ENCODE data around the gene ABHD5. TPM values are rescaled to one million over a fixed set of nuclear protein-coding genes. Genes with fewer than 3 reads are reported as not detected.
A peak's percentile ranks its signal among the peaks of the same experiment; 100 is the strongest.
"Not testable (repeated sequence)": the region's sequence is repeated elsewhere in the genome, so short reads cannot be mapped to it uniquely, and the experiment has no call there.

Gene ABHD5
- total RNA-seq, result 6.7 TPM

DNA sequence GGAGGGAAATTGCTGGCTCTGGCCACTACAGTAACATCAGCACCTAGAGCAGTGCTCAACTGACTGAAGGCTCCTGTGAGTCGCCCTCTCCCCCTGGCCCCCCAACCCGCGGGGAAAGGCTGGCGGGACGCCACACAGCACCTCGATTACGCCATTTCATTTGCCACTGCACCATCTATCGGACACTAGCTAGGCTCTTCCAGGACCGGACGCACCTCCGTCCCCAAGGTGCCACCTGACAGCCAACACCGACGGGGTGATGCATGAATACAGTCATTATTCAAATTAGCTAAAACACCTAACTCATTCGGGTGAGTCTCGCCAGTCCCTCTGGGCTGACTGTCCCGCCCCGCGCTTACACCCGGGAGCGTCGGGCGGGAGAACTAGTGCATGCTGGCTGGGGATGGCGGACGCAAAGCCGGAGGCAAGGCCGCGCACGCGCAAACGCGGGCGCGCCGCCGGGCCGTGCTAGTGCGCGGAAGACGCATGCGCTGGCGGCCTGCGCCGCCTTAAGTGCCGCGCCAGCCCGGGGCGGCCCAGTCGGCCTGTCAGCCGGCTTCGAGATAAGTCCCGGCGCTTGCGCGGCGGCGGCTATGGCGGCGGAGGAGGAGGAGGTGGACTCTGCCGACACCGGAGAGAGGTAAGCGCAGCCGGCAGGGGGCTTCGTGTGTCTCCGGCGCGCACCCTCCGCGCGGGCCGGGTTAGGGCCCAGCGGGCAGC is at the start of gene ABHD5:
Gene ABHD5 (plus strand): TSS at position 539 of the 720 bp plus-strand sequence. CDS start 55 bp downstream, at position 594.
- DNase-seq (ENCODE audit: low read depth in 2 of 3, low spot score in 2 of 3), result peak; percentile 97 to 99 (median 97)

DNA sequence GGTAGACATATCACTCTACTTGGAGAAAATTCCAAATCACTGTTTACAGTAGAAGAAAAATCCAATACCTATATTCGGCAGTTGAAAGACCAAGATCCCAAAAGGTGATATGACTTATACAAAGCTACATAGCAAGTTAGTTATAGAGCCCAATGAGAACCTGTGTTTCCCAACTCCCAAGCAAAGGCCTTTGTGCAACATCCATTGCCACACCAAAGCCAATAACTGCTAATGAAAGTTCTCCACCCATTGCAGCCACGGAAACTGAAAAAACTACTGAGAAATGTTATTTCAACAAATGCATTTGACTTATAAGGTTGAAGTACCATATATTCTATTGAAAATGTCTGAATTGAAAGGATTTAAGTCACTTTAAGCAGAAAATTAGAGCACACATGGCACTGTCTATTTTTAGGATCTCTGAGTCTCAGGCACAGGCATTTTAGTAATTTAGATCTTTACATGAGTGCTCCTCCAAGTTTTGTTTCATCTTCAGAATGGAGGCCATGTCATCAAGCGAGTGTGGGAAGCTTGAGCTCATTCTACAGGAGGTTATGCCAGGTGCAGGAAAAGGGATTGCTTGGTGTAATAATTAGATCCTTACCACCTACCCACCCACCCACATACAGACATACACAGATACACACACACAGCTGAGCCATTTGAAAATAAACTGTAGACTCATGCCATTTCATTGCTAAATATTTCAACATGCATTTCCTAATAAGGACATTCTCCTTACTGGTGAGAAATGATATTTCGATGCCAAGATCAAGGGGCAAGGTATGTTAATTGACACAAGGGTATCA is 49.2 kb upstream of the ABHD5 start:
- DNase-seq (ENCODE audit: low read depth in 2 of 3, low spot score in 2 of 3), result no peak

DNA sequence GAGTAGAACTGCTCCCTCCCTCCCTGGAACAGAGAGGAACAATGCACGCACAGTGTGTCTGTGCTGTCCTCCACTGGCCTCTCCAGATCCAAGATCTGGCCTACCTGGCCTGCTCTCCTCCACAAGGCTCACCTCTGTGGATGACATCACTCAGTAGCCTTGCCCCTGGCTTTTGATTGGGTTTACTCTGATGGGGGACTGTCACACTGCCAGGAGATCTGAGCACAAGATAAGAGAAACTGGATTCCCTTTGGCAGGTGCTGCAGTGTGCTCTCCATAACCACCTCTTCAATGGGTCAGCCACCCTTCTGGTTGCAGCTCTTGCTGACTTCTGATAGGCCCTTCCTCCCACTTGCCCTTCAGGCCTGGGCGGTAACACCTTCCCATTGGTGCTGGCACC is 46.3 kb upstream of the ABHD5 start:
- DNase-seq (ENCODE audit: low read depth in 2 of 3, low spot score in 2 of 3), result no peak

DNA sequence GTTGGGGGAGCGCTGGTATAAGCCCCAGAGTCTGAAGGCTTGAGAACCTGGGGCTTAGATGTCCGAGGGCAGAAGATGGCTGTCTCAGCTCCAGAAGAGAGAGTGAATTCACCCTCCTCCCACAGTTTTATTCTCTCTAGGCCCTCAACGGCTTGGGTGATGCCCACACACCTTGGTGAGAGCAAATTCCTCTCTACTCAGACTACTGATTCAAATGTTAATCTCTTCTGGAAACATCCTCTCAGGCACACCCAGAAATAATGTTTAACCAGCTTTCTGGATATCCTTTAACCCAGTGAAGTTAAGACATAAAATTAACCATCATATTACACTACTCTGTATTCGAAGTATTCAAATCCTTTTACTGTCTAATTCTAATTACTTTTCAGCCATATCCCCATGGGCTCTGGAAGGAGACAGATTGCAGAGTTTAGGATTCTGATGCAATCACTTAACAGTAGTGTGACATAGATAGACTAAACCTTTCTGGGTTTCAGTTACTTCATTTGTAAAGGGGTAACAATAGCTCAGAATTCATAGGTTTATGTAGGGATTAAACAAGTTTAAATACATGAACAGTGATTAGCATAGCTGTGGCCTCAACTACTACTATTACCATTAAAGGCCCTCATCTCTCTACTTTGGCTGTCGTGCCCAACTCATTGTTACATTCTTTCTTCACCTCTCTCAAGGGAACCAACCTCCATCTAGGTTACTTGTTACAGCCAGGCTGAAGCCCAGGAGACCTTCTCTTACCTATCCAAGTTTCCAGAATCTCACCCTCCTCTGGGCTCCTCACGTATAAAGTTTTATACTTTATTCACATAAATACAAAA is 43.2 kb upstream of the ABHD5 start:
- DNase-seq (ENCODE audit: low read depth in 2 of 3, low spot score in 2 of 3), result no peak

DNA sequence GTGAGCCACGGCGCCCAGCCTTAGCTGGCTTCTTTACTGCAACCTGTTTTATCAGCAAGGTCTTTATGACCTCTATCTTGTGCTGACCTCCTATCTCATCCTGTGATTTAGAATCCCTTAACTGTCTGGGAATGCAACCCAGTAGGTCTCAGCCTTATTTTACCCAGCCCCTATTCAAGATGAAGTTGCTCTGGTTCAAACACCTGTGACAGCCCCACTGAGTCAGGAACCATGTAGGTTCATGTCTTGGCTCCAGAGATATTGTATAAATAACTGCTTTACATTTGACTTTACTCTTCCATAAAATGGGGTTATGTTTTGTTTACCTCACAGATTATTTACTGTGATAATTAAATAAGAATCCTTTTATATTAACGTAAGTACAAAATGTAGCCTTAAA is 41.8 kb upstream of the ABHD5 start:
- DNase-seq (ENCODE audit: low read depth in 2 of 3, low spot score in 2 of 3), result no peak

DNA sequence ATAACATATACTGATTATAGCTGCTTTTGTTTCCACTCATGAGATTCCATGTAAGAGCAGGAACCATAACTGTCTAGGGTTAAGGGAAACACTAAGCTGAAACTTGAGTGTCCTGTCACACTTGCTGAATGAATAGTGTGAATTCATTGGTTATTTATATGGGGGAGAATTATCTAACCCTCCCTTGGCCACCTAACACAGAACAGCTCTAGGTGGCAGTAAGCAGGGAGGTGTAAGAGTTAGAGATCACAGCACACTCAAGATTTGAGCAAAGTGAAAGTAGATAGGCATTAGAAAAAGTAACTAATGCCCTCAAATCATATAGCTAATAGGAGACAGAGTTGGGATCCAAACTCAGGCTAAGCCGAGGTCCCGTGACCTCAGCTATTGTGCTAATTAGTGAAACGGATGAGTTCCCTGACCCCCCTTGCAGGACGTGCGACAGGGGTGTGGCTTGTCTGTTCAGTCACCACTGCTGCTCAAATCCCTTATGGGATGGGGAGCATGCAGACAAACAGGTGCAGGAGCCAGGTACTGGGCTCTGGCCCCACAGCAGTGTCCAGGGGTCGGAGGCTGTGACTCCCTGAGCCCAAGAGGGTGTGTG is 41.3 kb upstream of the ABHD5 start:
- DNase-seq (ENCODE audit: low read depth in 2 of 3, low spot score in 2 of 3), result peak in 1 of 3 donors; percentile 13

DNA sequence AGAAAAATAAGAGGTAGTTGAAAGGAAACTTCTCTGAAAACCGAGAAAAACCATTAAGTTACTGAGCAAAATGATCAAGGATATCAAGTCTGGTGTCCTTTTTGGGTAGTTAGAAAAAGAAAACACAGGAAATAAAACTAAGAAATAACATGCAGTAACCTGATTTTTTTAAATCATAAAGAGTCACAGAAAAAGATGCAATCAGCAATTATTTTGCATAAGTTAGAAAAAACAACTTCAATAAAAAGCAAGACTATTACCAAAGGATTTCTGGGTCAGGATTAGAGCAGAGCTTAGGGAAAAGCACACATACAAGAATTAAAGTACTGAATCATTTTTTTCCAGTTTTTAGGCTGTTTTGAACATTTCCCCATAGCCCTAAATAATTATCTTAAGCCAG is 40.4 kb upstream of the ABHD5 start:
- no peak for DNase-seq (ENCODE audit: low read depth in 2 of 3, low spot score in 2 of 3)

DNA sequence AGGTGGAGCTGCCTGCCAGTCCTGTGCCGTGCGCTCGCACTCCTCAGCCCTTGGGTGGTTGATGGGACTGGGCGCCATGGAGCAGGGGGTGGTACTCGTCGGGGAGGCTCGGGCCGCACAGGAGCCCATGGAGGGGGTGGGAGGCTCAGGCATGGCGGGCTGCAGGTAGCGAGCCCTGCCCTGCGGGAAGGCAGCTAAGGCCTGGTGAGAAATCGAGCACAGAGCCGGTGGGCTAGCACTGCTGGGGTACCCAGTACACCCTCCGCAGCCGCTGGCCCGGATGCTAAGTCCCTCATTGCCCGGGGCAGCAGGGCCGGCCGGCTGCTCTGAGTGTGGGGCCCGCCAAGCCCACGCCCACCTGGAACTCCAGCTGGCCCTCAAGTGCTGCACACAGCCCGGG is 34.3 kb upstream of the ABHD5 start:
- not testable (repeated sequence) for DNase-seq (ENCODE audit: low read depth in 2 of 3, low spot score in 2 of 3)

DNA sequence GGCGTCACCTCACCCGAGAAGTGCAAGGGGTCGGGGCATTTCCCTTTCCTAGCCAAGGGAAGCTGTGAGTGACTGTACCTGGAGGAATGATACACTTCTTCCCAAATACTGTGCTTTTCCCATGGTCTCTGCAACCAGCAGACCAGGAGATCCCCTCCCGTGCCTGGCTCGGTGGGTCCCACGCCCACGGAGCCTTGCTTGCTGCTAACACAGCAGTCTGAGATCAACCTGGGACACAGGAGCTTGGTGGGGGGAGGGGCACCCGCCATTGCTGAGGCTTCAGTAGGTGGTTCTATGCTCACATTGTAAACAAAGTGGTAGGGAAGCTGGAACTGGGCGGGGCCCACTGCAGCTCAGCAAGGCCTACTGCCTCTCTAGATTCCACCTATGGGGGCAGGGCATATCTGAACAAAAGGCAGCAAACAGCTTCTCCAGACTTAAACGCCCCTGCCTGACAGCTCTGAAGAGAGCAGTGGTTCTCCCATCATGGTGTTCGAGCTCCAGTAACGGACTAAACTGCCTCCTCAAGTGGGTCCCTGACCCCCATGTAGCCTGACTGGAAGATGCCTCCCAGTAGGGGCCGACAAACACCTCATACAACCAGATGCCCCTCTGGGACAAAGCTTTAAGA is 31.4 kb upstream of the ABHD5 start:
- DNase-seq (ENCODE audit: low read depth in 2 of 3, low spot score in 2 of 3), result no peak

DNA sequence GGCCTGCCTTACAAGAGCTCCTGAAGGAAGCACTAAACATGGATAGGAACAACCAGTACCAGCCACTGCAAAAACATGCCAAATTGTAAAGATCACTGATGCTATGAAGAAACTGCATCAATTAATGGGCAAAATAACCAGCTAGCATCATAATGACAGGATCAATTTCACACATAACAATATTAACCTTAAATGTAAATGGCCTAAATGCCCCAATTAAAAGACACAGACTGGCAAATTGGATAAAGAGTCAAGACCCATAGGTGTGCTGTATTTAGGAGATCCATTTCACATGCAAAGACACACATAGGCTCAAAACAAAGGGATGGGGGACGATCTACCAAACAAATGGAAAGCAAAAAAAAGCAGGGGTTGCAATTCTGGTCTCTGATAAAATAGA is 29.4 kb upstream of the ABHD5 start:
- not testable (repeated sequence) for DNase-seq (ENCODE audit: low read depth in 2 of 3, low spot score in 2 of 3)

DNA sequence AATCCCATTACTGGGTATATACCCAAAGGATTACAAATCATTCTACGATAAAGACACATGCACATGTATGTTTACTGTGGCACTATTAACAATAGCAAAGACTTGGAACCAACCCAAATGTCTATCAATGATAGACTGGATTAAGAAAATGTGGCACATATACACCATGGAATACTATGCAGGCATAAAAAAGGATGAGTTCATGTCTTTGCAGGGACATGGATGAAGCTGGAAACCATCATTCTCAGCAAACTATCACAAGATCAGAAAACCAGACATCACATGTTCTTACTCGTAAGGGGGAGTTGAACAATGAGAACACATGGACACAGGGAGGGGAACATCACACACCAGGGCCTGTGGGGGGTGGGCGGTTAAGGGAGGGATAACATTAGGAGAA is 25.7 kb upstream of the ABHD5 start:
- not testable (repeated sequence) for DNase-seq (ENCODE audit: low read depth in 2 of 3, low spot score in 2 of 3)

DNA sequence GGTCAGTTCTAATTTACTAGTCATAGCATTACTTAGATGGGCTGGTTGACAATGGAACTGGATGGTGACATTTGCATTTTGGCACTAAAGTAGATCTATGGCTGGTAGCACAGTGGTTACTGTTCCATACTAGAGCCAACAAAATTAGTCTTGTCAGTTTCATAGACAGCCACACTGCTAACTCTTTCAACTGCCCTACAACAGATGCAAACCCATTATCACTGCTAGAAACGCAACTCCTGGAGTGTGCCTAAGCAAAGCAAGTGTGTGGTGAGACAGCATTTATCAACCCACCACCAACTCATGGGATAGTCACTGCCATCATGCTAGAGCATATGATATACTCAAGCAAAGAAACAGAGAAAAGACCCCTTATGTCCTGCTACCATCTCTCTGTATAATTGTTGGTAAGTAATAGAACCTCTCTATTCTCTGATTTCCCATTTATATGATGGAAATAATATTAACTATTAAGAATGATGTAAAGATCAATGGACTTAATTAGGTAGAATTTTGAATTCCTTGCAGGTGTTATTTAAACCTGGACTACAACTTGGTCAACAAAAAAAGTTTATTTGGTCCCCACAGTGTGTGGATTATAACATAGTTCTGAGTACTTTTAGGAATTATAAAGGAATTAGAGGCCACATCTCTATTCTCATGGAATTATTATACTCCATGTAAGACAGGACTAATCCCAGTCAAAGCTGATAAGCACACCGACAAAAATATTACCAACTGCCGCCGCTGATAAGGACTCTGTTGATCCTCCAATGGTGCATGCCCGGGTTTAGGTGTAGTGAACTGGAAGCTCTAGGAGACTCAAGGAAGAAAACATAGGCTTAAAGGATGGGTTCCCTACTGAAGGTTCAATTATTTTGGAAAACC is 19.9 kb upstream of the ABHD5 start:
- DNase-seq (ENCODE audit: low read depth in 2 of 3, low spot score in 2 of 3), result no peak

DNA sequence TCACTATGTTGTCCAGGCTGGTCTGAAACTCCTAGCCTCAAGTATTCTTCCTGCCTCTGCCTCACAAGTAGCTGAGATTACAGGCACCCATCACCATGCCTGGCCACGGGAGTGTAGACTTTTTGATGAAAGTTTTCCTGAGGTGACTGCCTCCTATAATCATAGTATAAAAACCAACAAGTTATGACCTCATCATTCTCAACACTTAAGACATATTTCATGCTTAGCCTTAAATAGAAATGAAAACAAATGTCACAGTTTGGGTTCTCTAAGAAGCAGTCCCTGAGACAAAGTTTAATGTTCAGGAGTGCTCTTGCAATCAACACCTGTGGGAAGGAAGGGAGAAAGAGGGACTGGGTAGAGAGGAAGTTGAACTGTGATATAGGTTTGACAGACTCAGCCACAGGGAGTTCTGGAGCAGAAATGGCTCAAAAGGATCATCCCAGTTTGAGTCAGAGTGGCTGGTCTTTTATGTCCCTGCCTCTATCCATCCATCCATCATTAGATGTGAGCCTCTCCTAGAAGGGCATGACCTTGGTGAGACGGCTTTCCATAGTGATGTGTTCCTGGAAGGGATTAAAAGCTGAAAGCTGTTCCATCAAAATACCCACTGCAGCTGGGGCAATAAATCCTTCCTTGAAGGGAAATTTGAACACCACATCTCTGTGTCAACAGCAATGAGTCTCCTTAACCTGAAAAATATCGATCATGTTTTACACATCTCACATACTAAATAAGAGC is 16.2 kb upstream of the ABHD5 start:
- DNase-seq (ENCODE audit: low read depth in 2 of 3, low spot score in 2 of 3), result no peak

DNA sequence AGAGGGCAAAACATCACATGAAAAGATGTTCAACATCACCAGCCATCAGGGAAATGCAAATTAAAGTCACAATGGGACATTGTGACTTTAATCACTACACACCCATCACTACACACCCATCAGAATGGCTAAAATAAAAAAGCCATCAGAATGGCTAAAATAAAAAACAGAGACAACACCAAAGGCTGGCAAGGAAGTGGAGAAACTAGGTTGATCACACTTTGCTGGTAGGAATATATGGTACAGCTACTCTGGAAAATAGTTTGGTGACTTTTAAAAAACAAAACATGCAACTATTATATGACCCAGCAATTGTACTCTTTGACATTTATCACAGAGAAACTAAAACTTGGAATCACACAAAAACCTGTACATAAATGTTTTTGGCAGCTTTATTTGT is 15.1 kb upstream of the ABHD5 start:
- no peak for DNase-seq (ENCODE audit: low read depth in 2 of 3, low spot score in 2 of 3)

DNA sequence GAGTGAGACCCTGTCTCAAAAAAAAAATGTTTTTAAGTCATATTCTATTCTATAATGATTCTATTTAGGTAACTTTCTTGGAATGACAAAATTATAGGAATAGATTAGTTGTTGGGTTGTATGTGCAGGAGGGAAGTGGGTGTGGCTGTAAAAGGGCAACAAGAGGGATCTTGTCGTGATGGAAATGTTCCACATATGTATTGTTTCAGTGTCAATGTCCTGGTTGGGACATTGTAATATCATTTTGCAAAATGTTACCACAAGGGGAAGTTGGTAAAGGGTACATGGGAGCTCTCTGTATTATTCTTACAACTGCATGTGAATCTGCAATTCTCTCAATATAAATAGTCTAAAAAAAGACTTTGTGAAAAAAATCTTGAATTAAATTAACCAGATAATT is 14.3 kb upstream of the ABHD5 start:
- DNase-seq (ENCODE audit: low read depth in 2 of 3, low spot score in 2 of 3), result no peak

DNA sequence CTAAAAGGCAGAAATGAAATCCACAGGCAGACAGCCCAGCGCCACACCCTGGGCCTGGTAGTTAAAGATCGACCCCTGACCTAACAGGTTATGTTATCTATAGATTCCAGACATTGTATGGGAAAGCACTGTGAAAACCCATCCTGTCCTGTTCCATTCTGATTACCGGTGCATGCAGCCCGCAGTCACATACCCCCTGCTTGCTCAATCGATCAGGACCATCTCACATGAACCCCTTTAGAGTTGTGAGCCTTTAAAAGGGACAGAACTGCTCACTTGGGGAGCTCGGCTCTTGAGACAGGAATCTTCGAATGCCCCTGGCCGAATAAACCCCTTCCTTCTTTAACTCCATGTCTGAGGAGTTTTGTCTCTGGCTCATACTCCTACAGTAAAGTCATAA is 12.4 kb upstream of the ABHD5 start:
- not testable (repeated sequence) for DNase-seq (ENCODE audit: low read depth in 2 of 3, low spot score in 2 of 3)

DNA sequence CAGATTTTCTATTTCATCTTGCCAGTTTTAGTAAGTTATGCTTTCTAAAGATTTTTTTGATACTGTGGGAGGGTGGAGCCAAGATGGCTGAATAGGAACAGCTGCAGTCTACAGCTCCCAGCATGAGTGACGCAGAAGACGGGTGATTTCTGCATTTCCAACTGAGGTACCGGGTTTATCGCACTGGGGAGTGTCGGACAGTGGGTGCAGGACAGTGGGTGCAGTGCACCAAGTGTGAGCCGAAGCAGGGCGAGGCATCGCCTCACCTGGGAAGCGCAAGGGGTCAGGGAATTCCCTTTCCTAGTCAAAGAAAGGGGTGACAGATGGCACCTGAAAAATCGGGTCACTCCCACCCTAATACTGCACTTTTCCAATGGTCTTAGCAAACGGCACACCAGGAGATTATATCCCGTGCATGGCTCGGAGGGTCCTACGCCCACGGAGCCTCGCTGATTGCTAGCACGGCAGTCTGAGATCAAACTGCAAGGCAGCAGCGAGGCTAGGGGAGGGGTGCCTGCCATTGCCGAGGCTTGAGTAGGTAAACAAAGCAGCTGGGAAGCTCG is 11.8 kb upstream of the ABHD5 start:
- not testable (repeated sequence) for DNase-seq (ENCODE audit: low read depth in 2 of 3, low spot score in 2 of 3)

DNA sequence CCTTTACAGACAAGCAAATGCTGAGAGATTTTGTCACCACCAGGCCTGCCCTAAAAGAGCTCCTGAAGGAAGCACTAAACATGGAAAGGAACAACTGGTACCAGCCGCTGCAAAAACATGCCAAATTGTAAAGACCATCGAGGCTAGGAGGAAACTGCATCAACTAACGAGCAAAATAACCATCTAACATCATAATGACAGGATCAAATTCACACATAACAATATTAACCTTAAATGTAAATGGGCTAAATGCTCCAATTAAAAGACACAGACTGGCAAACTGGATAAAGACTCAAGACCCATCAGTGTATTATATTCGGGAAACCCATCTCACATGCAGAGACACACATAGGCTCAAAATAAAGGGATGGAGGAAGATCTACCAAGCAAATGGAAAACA is 9.9 kb upstream of the ABHD5 start:
- not testable (repeated sequence) for DNase-seq (ENCODE audit: low read depth in 2 of 3, low spot score in 2 of 3)
